GM21825 (cell line): Measurements from ENCODE around the gene NR3C2.

ENCODE experiments used
- ATAC-seq: cut with Tn5 transposase; IDR thresholded peaks from one replicate; pipeline ENCODE4 v1.9.1; 2021; ENCODE audit warnings: mild to moderate bottlenecking, moderate library complexity; ENCODE audit not compliant: unreplicated experiment

NR3C2 gene

GRCh38 chr4:148373093-148373492 lies 69.1 kb downstream of the NR3C2 start:
- no peak for ATAC-seq

GRCh38 chr4:148369919-148370318 lies 72.3 kb downstream of the NR3C2 start:
- no peak for ATAC-seq

GRCh38 chr4:148367756-148368155 lies 74.5 kb downstream of the NR3C2 start:
- no peak for ATAC-seq

GRCh38 chr4:148366251-148366650 lies 76.0 kb downstream of the NR3C2 start:
- no peak for ATAC-seq

GRCh38 chr4:148364525-148364924 lies 77.7 kb downstream of the NR3C2 start:
- ATAC-seq = no peak

GRCh38 chr4:148359769-148360168 lies 82.4 kb downstream of the NR3C2 start:
- ATAC-seq = no peak

- no peak for ATAC-seq
These were observed 86.6 kb downstream of the NR3C2 start for GRCh38 chr4:148355442-148356123.

GRCh38 chr4:148354186-148354585 lies 88.0 kb downstream of the NR3C2 start:
- ATAC-seq = no peak

GRCh38 chr4:148353571-148353970 lies 88.6 kb downstream of the NR3C2 start:
- no peak for ATAC-seq

GRCh38 chr4:148349153-148349552 lies 93.1 kb downstream of the NR3C2 start:
- no peak for ATAC-seq

GRCh38 chr4:148346657-148347056 lies 95.6 kb downstream of the NR3C2 start:
- ATAC-seq = no peak

GRCh38 chr4:148345509-148345908 lies 96.7 kb downstream of the NR3C2 start:
- ATAC-seq = no peak

- ATAC-seq = no peak
These were observed 97.3 kb downstream of the NR3C2 start for GRCh38 chr4:148344941-148345340.

- ATAC-seq = no peak
These were observed 97.9 kb downstream of the NR3C2 start for GRCh38 chr4:148344352-148344751.

- no peak for ATAC-seq
These were observed 100.0 kb downstream of the NR3C2 start for GRCh38 chr4:148341980-148342800.

GRCh38 chr4:148335133-148335532 lies 107.1 kb downstream of the NR3C2 start:
- ATAC-seq = no peak

- ATAC-seq = no peak
These were observed 108.9 kb downstream of the NR3C2 start for GRCh38 chr4:148333265-148333664.

- ATAC-seq = no peak
These were observed 109.7 kb downstream of the NR3C2 start for GRCh38 chr4:148332486-148332885.

- ATAC-seq = no peak
These were observed 111.5 kb downstream of the NR3C2 start for GRCh38 chr4:148330724-148331123.

GRCh38 chr4:148330161-148330560 lies 112.1 kb downstream of the NR3C2 start:
- no peak for ATAC-seq

GRCh38 chr4:148329751-148330150 lies 112.5 kb downstream of the NR3C2 start:
- no peak for ATAC-seq

GRCh38 chr4:148327683-148328082 lies 114.5 kb downstream of the NR3C2 start:
- ATAC-seq = no peak
